Uterus (tissue), 4 donors: ENCODE data around the gene LYPD6. TPM values are rescaled to one million over a fixed set of nuclear protein-coding genes. Genes with fewer than 3 reads are reported as not detected.

ENCODE experiments used
- DNase-seq, 2 donors: peaks; one replicate each; pipeline ENCODE4 v3.0.0-alpha.2; 2019 to 2020
- H3K27ac ChIP-seq, 2 donors: fragments of 200-600 bp; sonication (generic); 1 replicate in 1 of 2; 2 replicates in 1 of 2; pipeline ENCODE4 v1.5.1; 2016 to 2018
- H3K27me3 ChIP-seq, 2 donors: fragments of 200-600 bp; sonication (generic); one replicate each; pipeline ENCODE4 v1.5.1; 2018 to 2019; ENCODE audit warnings: control low read depth in 1 of 2
- H3K36me3 ChIP-seq, 2 donors: fragments of 200-600 bp; sonication (generic); one replicate each; pipeline ENCODE4 v1.5.1; 2019; ENCODE audit warnings: control low read depth in 1 of 2
- H3K4me1 ChIP-seq, 2 donors: fragments of 200-600 bp; sonication (generic); one replicate each; pipeline ENCODE4 v1.5.1; 2018 to 2019; ENCODE audit warnings: control low read depth in 1 of 2
- H3K4me3 ChIP-seq, 2 donors: fragments of 200-600 bp; sonication (generic); 1 replicate in 1 of 2; 2 replicates in 1 of 2; pipeline ENCODE4 v1.5.1; 2018 to 2019; ENCODE audit warnings: mild to moderate bottlenecking in 1 of 2
- H3K9me3 ChIP-seq, 2 donors: fragments of 200-600 bp; sonication (generic); one replicate each; pipeline ENCODE4 v1.5.1; 2019; ENCODE audit warnings: control low read depth in 1 of 2
- POLR2A ChIP-seq, 2 donors: fragments of 450-650 bp; IDR thresholded peaks; one replicate each; pipeline ENCODE4 v1.6.1; 2016; ENCODE audit warnings: antibody characterized with exemption in 2 of 2, mild to moderate bottlenecking in 1 of 2, moderate library complexity in 1 of 2
- intact Hi-C: fragments of 100-400 bp; cut with DNase I; formaldehyde crosslinking; loops from one replicate; pipeline ENCODE4 v1.15.1; 2023; ENCODE audit warnings: low total_unique reads
- total RNA-seq, 4 donors: library from RNA; depleted of rRNA in 3 of 4; stranded (reverse); fragments of >200 nt in 3 of 4; gene quantifications; one replicate each; pipeline versions ENCODE4 v1.1.0 to v1.2.4, GENCODE V29; 2014 to 2023
- TF ChIP-seq, protein P1 (sequence below), 4 experiments: fragments of 200-600 bp in 2 of 4; fragments of 450-650 bp in 2 of 4; sonication (generic) in 2 of 4; IDR thresholded peaks; one replicate each; pipeline ENCODE4 v1.5.1; 2016 to 2019; ENCODE audit warnings: antibody characterized with exemption in 4 of 4, mild to moderate bottlenecking in 2 of 4, moderate library complexity in 1 of 4
- donor health status: DM: yes; HTN: yes; CAD: no.

Gene LYPD6
- total RNA-seq, 4 donors from 2014 or later: 0.29 to 23.7 (median 1.7) TPM

DNA sequence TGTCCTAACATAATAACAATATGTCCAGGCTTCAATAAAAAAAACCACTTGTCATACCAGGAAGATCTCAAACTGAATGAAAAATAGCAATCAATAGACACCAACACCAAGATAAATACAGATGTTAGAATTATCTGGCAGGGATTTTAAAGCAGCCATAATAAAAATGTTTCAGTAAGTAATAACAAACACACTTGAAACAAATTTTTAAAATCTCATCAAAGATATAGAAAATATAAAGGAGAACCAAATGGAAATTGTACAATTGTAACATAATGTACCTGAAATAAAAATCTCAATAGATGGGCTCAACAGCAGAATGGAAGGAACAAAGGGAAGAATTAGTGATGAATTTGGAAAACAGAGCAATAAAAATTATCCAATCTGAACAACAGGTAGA lies 128.1 kb downstream of the LYPD6 start:
- intact Hi-C loops: no loop called here
- H3K9me3 ChIP-seq: peaks cover 0 to 2% of the 10 kb centered on the region in 2 donors
- no peak overlapping the region for H3K27ac ChIP-seq
- H3K27me3 ChIP-seq: no peaks in the 10 kb centered on the region
- TF ChIP-seq, protein P1, sequence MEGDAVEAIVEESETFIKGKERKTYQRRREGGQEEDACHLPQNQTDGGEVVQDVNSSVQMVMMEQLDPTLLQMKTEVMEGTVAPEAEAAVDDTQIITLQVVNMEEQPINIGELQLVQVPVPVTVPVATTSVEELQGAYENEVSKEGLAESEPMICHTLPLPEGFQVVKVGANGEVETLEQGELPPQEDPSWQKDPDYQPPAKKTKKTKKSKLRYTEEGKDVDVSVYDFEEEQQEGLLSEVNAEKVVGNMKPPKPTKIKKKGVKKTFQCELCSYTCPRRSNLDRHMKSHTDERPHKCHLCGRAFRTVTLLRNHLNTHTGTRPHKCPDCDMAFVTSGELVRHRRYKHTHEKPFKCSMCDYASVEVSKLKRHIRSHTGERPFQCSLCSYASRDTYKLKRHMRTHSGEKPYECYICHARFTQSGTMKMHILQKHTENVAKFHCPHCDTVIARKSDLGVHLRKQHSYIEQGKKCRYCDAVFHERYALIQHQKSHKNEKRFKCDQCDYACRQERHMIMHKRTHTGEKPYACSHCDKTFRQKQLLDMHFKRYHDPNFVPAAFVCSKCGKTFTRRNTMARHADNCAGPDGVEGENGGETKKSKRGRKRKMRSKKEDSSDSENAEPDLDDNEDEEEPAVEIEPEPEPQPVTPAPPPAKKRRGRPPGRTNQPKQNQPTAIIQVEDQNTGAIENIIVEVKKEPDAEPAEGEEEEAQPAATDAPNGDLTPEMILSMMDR (IDR thresholded peaks at IDR 0.05): no peak
- TF ChIP-seq POLR2A (IDR thresholded peaks at IDR 0.05): no peak
- no peak overlapping the region for H3K4me3 ChIP-seq
- no peaks in the 10 kb centered on the region for H3K4me1 ChIP-seq
- H3K36me3 ChIP-seq: no peaks in the 10 kb centered on the region
- no peak for DNase-seq

DNA sequence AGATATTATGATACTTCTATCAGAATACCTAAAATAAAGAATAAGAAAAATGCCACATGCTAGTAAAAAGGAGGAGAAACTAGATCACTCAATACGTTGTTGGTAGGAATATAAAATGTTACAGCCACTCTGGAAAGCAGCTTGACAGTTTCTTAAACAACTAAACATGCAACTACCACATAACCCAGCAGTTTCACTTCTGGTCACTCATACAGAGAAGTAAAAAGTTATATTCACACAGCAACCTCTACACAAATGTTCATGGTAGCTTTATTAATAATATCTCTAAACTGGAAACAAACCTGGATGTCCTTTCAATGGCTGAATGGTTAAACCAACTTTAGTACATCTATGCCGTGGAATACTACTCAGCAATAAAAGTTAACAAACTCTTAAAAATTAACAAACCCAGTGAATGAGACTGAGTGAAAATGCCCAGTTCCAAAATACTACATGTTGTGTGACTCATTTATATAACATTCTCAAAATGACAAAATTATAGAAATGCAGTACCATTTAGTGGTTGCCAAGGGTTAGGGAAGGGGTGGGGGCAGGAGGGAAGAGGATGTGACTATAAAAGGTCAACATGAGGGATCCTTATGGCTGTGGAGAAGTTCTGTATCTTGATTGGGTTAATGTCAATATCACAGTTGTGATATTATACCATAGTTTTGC lies 133.1 kb downstream of the LYPD6 start:
- intact Hi-C loops: no loop called here
- DNase-seq: no peak
- Histone ChIP-seq H3K27me3 (no peaks in the 10 kb centered on the region), H3K27ac (no peak overlapping the region), H3K36me3 (no peaks in the 10 kb centered on the region), H3K9me3 (peaks cover 0 to 2% of the 10 kb centered on the region in 2 donors), H3K4me1 (no peaks in the 10 kb centered on the region), H3K4me3 (no peak overlapping the region)
- TF ChIP-seq POLR2A (IDR thresholded peaks at IDR 0.05): no peak
- TF ChIP-seq, protein P1 (IDR thresholded peaks at IDR 0.05): no peak

DNA sequence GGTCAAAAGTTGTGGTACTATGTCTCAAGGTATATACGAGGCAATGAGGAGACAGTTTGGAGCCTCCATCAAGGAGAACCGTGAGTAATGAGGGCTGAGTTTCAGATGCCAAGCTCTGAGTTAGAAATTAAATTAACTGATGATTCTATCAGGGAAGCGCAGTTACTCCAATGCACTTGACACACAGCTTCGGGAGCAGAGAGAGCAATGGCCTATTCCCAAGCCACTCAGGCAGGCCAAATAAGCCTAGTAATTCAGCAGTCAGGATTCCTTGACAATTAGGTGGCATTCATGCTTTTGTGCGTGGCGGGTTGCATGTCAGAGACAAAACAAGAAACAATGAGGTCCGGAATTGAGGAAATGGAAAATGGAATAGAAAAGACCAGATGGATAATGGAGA lies 134.0 kb downstream of the LYPD6 start:
- intact Hi-C loops: no loop called here
- H3K9me3 ChIP-seq: no peaks in the 10 kb centered on the region
- H3K27ac ChIP-seq: no peak overlapping the region
- no peak for DNase-seq
- no peaks in the 10 kb centered on the region for H3K36me3 ChIP-seq
- no peaks in the 10 kb centered on the region for H3K27me3 ChIP-seq
- TF ChIP-seq POLR2A (IDR thresholded peaks at IDR 0.05): no peak
- TF ChIP-seq, protein P1 (IDR thresholded peaks at IDR 0.05): no peak
- no peaks in the 10 kb centered on the region for H3K4me1 ChIP-seq
- H3K4me3 ChIP-seq: no peak overlapping the region

DNA sequence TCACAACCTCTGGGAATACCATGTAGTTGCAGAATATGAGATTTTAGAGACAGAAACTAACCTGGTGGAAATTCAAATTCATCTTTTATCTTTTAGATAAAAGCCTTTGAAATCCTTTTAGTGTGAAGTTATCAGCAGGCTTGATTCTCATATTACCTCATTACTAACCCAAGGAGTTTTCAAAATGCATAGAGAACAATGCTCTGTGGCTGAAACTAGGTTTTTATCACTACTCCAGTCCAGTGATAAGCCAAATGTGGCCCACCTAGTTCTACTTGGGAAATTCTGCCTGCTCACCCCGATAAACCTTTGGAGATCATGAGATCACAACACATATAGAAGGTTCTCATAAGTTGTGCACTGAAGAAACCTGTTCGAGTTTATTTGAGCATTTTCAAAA lies 135.5 kb downstream of the LYPD6 start:
- Histone ChIP-seq H3K4me3 (no peak overlapping the region), H3K27ac (no peak overlapping the region), H3K9me3 (no peaks in the 10 kb centered on the region), H3K36me3 (no peaks in the 10 kb centered on the region), H3K27me3 (no peaks in the 10 kb centered on the region), H3K4me1 (no peaks in the 10 kb centered on the region)
- no peak for DNase-seq
- no peak for TF ChIP-seq POLR2A (IDR thresholded peaks at IDR 0.05)
- TF ChIP-seq, protein P1 (IDR thresholded peaks at IDR 0.05): no peak
- intact Hi-C loops: no loop called here

DNA sequence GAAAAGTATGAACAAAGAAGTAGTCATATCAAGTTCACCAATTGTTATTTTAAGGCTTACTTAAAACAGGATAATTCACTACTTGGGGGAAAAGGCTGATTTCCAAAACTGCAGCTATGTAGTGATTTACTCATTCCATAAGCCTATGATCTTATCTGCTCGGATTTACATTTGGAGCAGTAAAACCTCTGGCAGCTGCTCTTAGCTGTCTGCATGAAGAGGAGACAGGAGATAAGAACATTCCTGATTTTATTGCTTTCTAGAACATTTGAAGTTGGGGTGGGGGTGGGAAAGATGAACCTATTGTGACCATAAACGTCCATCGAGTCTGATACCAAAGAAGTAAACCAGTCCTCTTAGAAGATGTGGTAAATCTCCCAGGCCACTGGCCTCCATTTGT lies 136.2 kb downstream of the LYPD6 start:
- Histone ChIP-seq H3K27me3 (no peaks in the 10 kb centered on the region), H3K36me3 (no peaks in the 10 kb centered on the region), H3K4me1 (no peaks in the 10 kb centered on the region), H3K9me3 (no peaks in the 10 kb centered on the region), H3K4me3 (no peak overlapping the region), H3K27ac (no peak overlapping the region)
- intact Hi-C loops: no loop called here
- TF ChIP-seq POLR2A (IDR thresholded peaks at IDR 0.05): no peak
- DNase-seq: no peak

DNA sequence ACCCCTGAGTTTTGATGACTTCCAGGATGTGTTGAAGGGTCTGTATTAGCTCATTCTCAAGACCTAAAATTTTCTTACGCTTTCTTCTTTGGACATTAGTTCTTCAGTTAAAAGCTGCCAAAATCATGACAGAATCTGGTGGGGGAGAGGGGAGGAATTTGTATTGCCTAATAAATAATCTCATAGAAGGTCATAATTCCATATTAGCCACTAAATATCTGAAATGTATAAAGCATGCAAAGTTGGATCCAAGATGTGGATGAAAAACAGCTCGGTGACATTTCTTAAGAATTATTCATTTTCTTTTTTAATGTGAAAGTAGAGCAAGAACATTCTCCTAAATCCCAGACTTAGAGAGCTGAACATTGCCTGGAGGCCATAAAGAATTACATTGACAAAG lies 137.0 kb downstream of the LYPD6 start:
- Histone ChIP-seq H3K36me3 (no peaks in the 10 kb centered on the region), H3K27ac (no peak overlapping the region), H3K4me1 (no peaks in the 10 kb centered on the region), H3K9me3 (no peaks in the 10 kb centered on the region), H3K27me3 (no peaks in the 10 kb centered on the region), H3K4me3 (no peak overlapping the region)
- intact Hi-C loops: no loop called here
- DNase-seq: no peak
- TF ChIP-seq, protein P1 (IDR thresholded peaks at IDR 0.05): no peak
- no peak for TF ChIP-seq POLR2A (IDR thresholded peaks at IDR 0.05)
